A673 (cell line): ENCODE results near the gene BTBD9. TPM values are rescaled to one million over a fixed set of nuclear protein-coding genes. Genes with fewer than 3 reads are reported as not detected.

Source experiments
- BruUV-seq: library from RNA; stranded (reverse); fragments of 400-500 nt; replicated peaks from 2 replicates; lab custom pipeline; 2021; lab: Mats Ljungman, UMichigan
- CTCF ChIA-PET: fragments of 300-600 bp; sonication (Branson Sonifier 250); formaldehyde crosslinking; loops from one replicate; lab custom pipeline; 2022; ENCODE audit warnings: antibody characterized with exemption; lab: Charles Lee
- POLR2A ChIA-PET: fragments of 300-600 bp; sonication (Branson Sonifier 250); formaldehyde crosslinking; loops from one replicate; lab custom pipeline; 2022; ENCODE audit warnings: antibody characterized with exemption; ENCODE audit not compliant: low non-redundant PET; lab: Charles Lee
- DNase-seq: peaks from one replicate; pipeline ENCODE4 v3.0.0-alpha.2; 2015; ENCODE audit warnings: low spot score
- H3K27ac ChIP-seq: fragments of 200-600 bp; sonication (generic); 2 replicates; pipeline ENCODE4 v1.5.1; 2016; ENCODE audit warnings: mixed run types, low read depth, mild to moderate bottlenecking, mixed read lengths, antibody characterized with exemption, low read length; ENCODE audit not compliant: poor library complexity, severe bottlenecking
- H3K27me3 ChIP-seq: fragments of 200-600 bp; sonication (generic); replicated peaks from 2 replicates; pipeline ENCODE4 v1.6.1; 2017; ENCODE audit warnings: mixed run types, low read depth, mild to moderate bottlenecking, mixed read lengths, antibody characterized with exemption, low read length; ENCODE audit not compliant: insufficient read depth, poor library complexity
- H3K36me3 ChIP-seq: fragments of 200-600 bp; sonication (generic); 2 replicates; pipeline ENCODE4 v1.6.1; 2016; ENCODE audit warnings: mixed run types, mild to moderate bottlenecking, mixed read lengths, antibody characterized with exemption, low read length; ENCODE audit not compliant: insufficient read depth, poor library complexity, severe bottlenecking
- H3K4me1 ChIP-seq: fragments of 200-600 bp; sonication (generic); 2 replicates; pipeline ENCODE4 v1.6.1; 2017; ENCODE audit warnings: mixed run types, mild to moderate bottlenecking, mixed read lengths, antibody characterized with exemption, low read length; ENCODE audit not compliant: insufficient read depth, poor library complexity, severe bottlenecking
- H3K4me3 ChIP-seq: fragments of 200-600 bp; sonication (generic); 2 replicates; pipeline ENCODE4 v1.5.1; 2016; ENCODE audit warnings: low read depth, mixed run types, mild to moderate bottlenecking, mixed read lengths, low read length; ENCODE audit not compliant: poor library complexity, severe bottlenecking
- H3K9me3 ChIP-seq: fragments of 200-600 bp; sonication (generic); 2 replicates; pipeline ENCODE4 v1.6.1; 2016; ENCODE audit warnings: mixed run types, low read depth, mild to moderate bottlenecking, mixed read lengths, antibody characterized with exemption, low read length; ENCODE audit not compliant: poor library complexity, severe bottlenecking
- CTCF ChIP-seq: fragments of 300-800, 200-600 bp; sonication (generic); conservative IDR thresholded peaks from 2 replicates; pipeline ENCODE4 v1.5.1; 2017; ENCODE audit warnings: low read depth, mild to moderate bottlenecking, antibody characterized with exemption, low read length, moderate library complexity, mixed read lengths
- EZH2 ChIP-seq: fragments of 200-600 bp; sonication (generic); IDR thresholded peaks from 2 replicates; pipeline ENCODE4 v1.6.1; 2017; ENCODE audit warnings: borderline replicate concordance, low read depth, mild to moderate bottlenecking, mixed read lengths, antibody characterized with exemption, low read length; ENCODE audit not compliant: poor library complexity, severe bottlenecking
- intact Hi-C: fragments of 100-400 bp; cut with micrococcal nuclease; formaldehyde crosslinking; loops from one replicate; pipeline ENCODE4 v1.10.0; 2022; ENCODE audit not compliant: unreplicated experiment
- total RNA-seq: library from RNA; stranded (reverse); gene quantifications from 2 replicates; pipeline ENCODE4 v1.2.3, GENCODE V29; 2021

Gene BTBD9
- total RNA-seq, 1 experiment from 2014 or later: 8.0 TPM

- H3K4me3 ChIP-seq: no peak overlapping the region
- no TSS peak for BruUV-seq
- H3K36me3 ChIP-seq: no peaks in the 10 kb centered on the region
- no peak for DNase-seq
- H3K27me3 ChIP-seq: no peaks in the 10 kb centered on the region
- ChIA-PET POLR2A (no interaction called here), CTCF (no interaction called here)
- H3K4me1 ChIP-seq: no peaks in the 10 kb centered on the region
- H3K27ac ChIP-seq: no peak overlapping the region
- TF ChIP-seq CTCF: no peak
- TF ChIP-seq EZH2: no peak
- intact Hi-C loops: no loop called here
- H3K9me3 ChIP-seq: no peaks in the 10 kb centered on the region
Observed at GRCh38 chr6:38164671-38165108, 475.0 kb downstream of the BTBD9 start.

GRCh38 chr6:38164131-38164481 is 475.6 kb downstream of the BTBD9 start:
- Histone ChIP-seq H3K27me3 (no peaks in the 10 kb centered on the region), H3K9me3 (no peaks in the 10 kb centered on the region), H3K27ac (no peak overlapping the region), H3K4me3 (no peak overlapping the region), H3K4me1 (no peaks in the 10 kb centered on the region), H3K36me3 (no peaks in the 10 kb centered on the region)
- intact Hi-C loops: no loop called here
- TF ChIP-seq EZH2 (no peak), CTCF (no peak)
- ChIA-PET POLR2A (no interaction called here), CTCF (no interaction called here)
- BruUV-seq: no TSS peak
- DNase-seq: no peak

GRCh38 chr6:38163186-38164130 is 476.3 kb downstream of the BTBD9 start:
- intact Hi-C loops: no loop called here
- H3K36me3 ChIP-seq: no peaks in the 10 kb centered on the region
- no peak for DNase-seq
- H3K4me1 ChIP-seq: no peaks in the 10 kb centered on the region
- no peaks in the 10 kb centered on the region for H3K27me3 ChIP-seq
- POLR2A ChIA-PET: no interaction called here
- TF ChIP-seq CTCF (no peak), EZH2 (no peak)
- no peak overlapping the region for H3K27ac ChIP-seq
- H3K4me3 ChIP-seq: no peak overlapping the region
- CTCF ChIA-PET: interaction anchor here (0.7 kb wide), 1 partner anchor 8 kb away, joined by 6 read pairs; no protein-coding TSS in a partner anchor
- no TSS peak for BruUV-seq
- H3K9me3 ChIP-seq: no peaks in the 10 kb centered on the region
